Activated CD4-positive, alpha-beta T cell treated with anti-CD3 and anti-CD28 coated beads for 36 hours (primary cell): ENCODE measurements around the gene MKS1. TPM values are rescaled to one million over a fixed set of nuclear protein-coding genes. Genes with fewer than 3 reads are reported as not detected.
A peak's percentile ranks its signal among the peaks of the same experiment; 100 is the strongest.

Experiments used
- ATAC-seq: fragments of 200-7000 bp; cut with Tn5 transposase; one replicate; pipeline ENCODE4 v1.10.0; 2021; ENCODE audit warnings: mild to moderate bottlenecking, moderate library complexity
- CTCF ChIA-PET: fragments of 350-600 bp; sonication (Branson Sonifier 250); formaldehyde crosslinking; loops from one replicate; lab custom pipeline; 2021; ENCODE audit warnings: antibody characterized with exemption; lab: Charles Lee
- POLR2A ChIA-PET: fragments of 350-600 bp; sonication (Branson Sonifier 250); formaldehyde crosslinking; loops from one replicate; lab custom pipeline; 2021; ENCODE audit warnings: antibody characterized with exemption, inconsistent platforms; lab: Charles Lee
- DNase-seq: peaks from one replicate; pipeline ENCODE4 v3.0.0-alpha.2; 2020
- H3K27ac Mint-ChIP-seq: one replicate; pipeline ENCODE4 v1.8.0; 2021; ENCODE audit warnings: mixed read lengths
- H3K27me3 Mint-ChIP-seq: one replicate; pipeline ENCODE4 v1.8.0; 2021; ENCODE audit warnings: mixed read lengths
- H3K36me3 Mint-ChIP-seq: one replicate; pipeline ENCODE4 v1.8.0; 2021; ENCODE audit warnings: low read depth, mixed read lengths
- H3K4me1 Mint-ChIP-seq: one replicate; pipeline ENCODE4 v1.8.0; 2021; ENCODE audit warnings: mixed read lengths
- H3K4me3 Mint-ChIP-seq: one replicate; pipeline ENCODE4 v1.8.0; 2021; ENCODE audit warnings: mild to moderate bottlenecking, moderate library complexity, mixed read lengths
- H3K9me3 Mint-ChIP-seq: one replicate; pipeline ENCODE4 v1.8.0; 2021; ENCODE audit warnings: low read depth, mixed read lengths
- intact Hi-C, 2 experiments: fragments of 100-400 bp; cut with DNase I in 1 of 2; cut with micrococcal nuclease in 1 of 2; formaldehyde crosslinking; loops; one replicate each; pipeline versions ENCODE4 v1.14.2 to v1.15.1; 2022 to 2024; cut with DNase I, micrococcal nuclease
- total RNA-seq, 2 experiments: library from RNA; stranded (reverse); gene quantifications; one replicate each; pipeline ENCODE4 v1.2.3, GENCODE V29; 2021

MKS1 gene
- total RNA-seq, 2 experiments from 2014 or later: 20.4 to 22.5 TPM

DNA sequence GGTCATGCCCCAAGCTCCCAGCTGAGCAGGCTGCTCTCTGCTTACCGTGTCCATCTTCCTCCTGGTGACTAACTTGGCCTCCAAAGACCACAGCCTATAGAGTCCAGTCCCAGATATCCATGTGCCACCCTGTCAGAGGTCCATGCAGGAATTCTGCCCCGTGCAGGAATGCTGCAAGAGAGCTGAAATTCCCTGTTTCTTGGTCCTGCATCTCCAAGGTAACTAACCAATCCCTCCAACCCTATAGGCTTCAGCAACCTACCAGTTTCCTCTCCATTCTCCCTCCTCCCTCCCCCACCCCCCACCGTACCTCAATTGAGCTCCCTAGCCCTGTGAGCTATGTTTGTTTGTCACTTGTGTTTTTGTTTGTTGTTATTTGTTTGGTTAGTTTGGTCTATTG, 9.6 kb upstream of the MKS1 start:
- intact Hi-C loops: no loop called here
- no peaks in the 10 kb centered on the region for H3K36me3 Mint-ChIP-seq
- DNase-seq (no peak), ATAC-seq (no peak)
- ChIA-PET CTCF (interaction anchor here (1.3 to 2.3 kb wide), 4 partner anchors 13 to 29 kb away, joined by 3 to 7 read pairs (median 4); no protein-coding TSS in a partner anchor), POLR2A (no interaction called here)
- no peaks in the 10 kb centered on the region for H3K9me3 Mint-ChIP-seq
- peaks cover 20% of the 10 kb centered on the region for H3K27me3 Mint-ChIP-seq
- no peak overlapping the region for H3K27ac Mint-ChIP-seq
- no peak overlapping the region for H3K4me3 Mint-ChIP-seq
- peaks cover 15% of the 10 kb centered on the region for H3K4me1 Mint-ChIP-seq

DNA sequence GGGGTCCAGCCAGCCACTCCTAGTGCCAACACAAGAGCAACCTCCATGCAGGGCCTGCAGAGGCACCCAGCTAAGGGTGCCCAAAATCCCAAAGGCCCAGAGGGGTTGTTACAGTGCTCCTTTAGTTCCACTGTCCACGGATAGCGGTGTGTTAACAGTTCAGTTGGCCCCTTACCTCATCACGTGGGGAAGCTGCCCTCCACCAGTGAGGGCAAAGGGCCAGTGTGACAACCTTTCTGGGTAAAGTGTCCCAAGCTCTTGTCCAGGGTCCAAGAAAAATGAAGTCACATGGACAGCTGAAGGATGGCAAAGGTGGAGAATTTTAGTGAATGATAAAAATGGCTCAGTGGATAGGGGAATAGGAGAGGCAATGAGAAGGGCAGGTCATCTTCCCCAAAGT, 8.7 kb upstream of the MKS1 start:
- CTCF ChIA-PET: interaction anchor here (0.6 to 2.3 kb wide), 5 partner anchors 14 to 690 kb away, joined by 3 to 7 read pairs (median 4); no protein-coding TSS in a partner anchor
- H3K4me3 Mint-ChIP-seq: no peak overlapping the region
- H3K4me1 Mint-ChIP-seq: peaks cover 12% of the 10 kb centered on the region
- no peaks in the 10 kb centered on the region for H3K36me3 Mint-ChIP-seq
- DNase-seq (no peak), ATAC-seq (no peak)
- intact Hi-C loops: no loop called here
- H3K27ac Mint-ChIP-seq: no peak overlapping the region
- POLR2A ChIA-PET: interaction anchor here (0.6 kb wide), 1 partner anchor 146 kb away, joined by 3 read pairs; no protein-coding TSS in a partner anchor
- H3K27me3 Mint-ChIP-seq: peaks cover 19% of the 10 kb centered on the region
- no peaks in the 10 kb centered on the region for H3K9me3 Mint-ChIP-seq

DNA sequence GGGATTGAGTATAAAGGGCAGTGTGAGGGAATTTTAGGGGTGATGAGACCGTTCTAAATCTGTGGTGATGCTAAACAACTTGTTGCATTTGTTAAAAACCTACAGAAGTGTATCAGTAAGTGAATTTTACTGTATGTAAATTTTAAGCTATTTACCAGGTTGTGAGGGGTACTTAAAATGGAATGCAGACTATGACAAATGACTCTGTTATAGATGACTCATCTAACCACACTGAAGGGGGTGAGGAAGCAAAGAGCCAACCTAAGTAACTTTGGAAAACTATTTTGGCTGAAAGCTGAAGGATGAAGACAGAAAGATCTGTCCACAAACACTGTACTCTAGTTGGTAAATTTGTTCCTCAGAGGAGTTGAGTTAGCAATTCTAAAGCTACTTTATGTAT, 5.3 kb upstream of the MKS1 start:
- DNase-seq (no peak), ATAC-seq (peak; percentile 71)
- ChIA-PET CTCF (interaction anchor here (0.6 to 2.0 kb wide), 2 partner anchors 12 to 86 kb away, joined by 3 to 5 read pairs; no protein-coding TSS in a partner anchor), POLR2A (no interaction called here)
- intact Hi-C loops: no loop called here
- H3K27ac Mint-ChIP-seq: no peak overlapping the region
- H3K27me3 Mint-ChIP-seq: peaks cover 17% of the 10 kb centered on the region
- H3K4me1 Mint-ChIP-seq: peaks cover 14% of the 10 kb centered on the region
- no peaks in the 10 kb centered on the region for H3K9me3 Mint-ChIP-seq
- H3K36me3 Mint-ChIP-seq: no peaks in the 10 kb centered on the region
- no peak overlapping the region for H3K4me3 Mint-ChIP-seq

DNA sequence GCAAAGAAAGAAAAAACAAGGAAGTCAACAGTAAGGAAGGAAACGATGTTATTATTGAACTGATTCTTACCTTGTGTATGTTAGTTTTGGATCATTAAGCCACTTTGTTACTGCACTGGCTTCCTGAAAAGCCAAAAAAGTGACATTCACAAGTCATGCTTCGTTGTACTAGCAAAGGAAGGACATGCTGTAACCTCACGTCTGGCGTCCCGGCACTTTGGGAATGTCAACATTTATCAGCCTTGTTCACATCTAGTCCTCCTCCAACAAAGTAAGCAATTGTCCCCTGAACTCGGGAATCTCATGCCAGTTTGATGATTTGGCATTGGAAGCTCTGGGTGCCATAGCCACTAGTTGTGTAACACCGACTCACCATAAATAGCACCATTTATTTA, 731 bp upstream of the MKS1 start:
- no peaks in the 10 kb centered on the region for H3K9me3 Mint-ChIP-seq
- H3K4me3 Mint-ChIP-seq: peak overlapping the region; percentile 90
- H3K4me1 Mint-ChIP-seq: peaks cover 26% of the 10 kb centered on the region
- intact Hi-C loops: loop anchor here in 1 of 2 experiments (1.0 to 2.0 kb wide), 8 partner anchors 23 to 1135 kb away; partner anchors contain the start of genes AKAP1, DYNLL2, MRPS23 and SRSF1
- CTCF ChIA-PET: interaction anchor here (0.6 to 2.0 kb wide), 13 partner anchors 10 to 367 kb away, joined by 3 to 9 read pairs (median 3); partner anchors contain the start of genes LPO, RNF43 and SRSF1
- H3K27me3 Mint-ChIP-seq: peaks cover 5% of the 10 kb centered on the region
- H3K36me3 Mint-ChIP-seq: no peaks in the 10 kb centered on the region
- DNase-seq (no peak), ATAC-seq (no peak)
- peak overlapping the region; percentile 86 for H3K27ac Mint-ChIP-seq
- POLR2A ChIA-PET: interaction anchor here (1.1 to 1.2 kb wide), 2 partner anchors 30 to 132 kb away, joined by 3 to 4 read pairs; partner anchors contain the start of gene SUPT4H1

DNA sequence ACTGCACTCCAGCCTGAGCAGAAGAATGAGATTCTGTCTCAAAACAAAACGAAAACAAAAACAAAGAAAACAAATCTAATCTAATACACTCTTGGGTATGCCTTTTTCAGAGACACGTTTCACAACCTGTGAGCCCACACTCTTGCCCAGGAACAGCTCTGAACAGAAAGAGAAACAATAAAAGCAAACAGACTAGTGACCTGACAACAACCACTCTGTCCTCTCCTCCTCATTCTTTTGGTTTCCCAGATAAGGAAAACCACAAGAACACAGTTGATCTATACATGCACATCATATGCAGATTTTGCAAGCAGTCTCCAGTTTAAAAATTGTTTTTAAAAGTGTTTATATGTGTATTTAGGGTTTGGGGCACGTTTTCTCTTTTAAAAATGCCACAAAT, 1.3 kb downstream of the MKS1 start:
- CTCF ChIA-PET: interaction anchor here (2.3 kb wide), 1 partner anchor 32 kb away, joined by 7 read pairs; no protein-coding TSS in a partner anchor
- Mint-ChIP-seq H3K27me3 (no peaks in the 10 kb centered on the region), H3K9me3 (no peaks in the 10 kb centered on the region), H3K4me3 (peak overlapping the region; percentile 24), H3K36me3 (peaks cover 4% of the 10 kb centered on the region), H3K4me1 (peaks cover 20% of the 10 kb centered on the region), H3K27ac (no peak overlapping the region)
- ATAC-seq: no peak
- POLR2A ChIA-PET: interaction anchor here (0.6 kb wide), 1 partner anchor 61 kb away, joined by 7 read pairs; no protein-coding TSS in a partner anchor
- no peak for DNase-seq
- intact Hi-C loops: loop anchor here in 1 of 2 experiments (2.0 kb wide), 1 partner anchor 1133 kb away; the partner anchor contains the start of gene AKAP1

DNA sequence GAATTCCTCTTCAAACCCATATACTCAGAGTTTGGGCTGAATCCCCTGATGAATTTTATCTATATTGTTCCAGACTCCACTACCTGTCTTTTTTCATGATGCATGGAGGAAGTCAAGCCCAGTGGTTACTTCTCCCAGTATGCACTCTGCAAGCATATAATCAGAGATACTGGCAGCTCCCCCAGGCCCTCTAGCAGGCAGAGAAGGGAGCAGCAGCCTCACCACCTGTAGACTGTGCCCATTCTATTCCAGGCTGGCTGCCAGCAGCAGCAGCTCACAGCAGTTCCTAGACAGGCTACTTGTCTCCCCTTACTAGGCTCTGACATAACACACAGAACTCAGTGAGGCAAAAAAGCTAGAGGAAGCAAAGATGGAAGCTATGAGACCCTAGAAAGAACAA, 3.4 kb downstream of the MKS1 start:
- H3K36me3 Mint-ChIP-seq: peaks cover 4% of the 10 kb centered on the region
- ChIA-PET POLR2A (no interaction called here), CTCF (interaction anchor here (0.7 to 2.9 kb wide), 3 partner anchors 10 to 34 kb away, joined by 3 to 16 read pairs (median 7); no protein-coding TSS in a partner anchor)
- peaks cover 20% of the 10 kb centered on the region for H3K4me1 Mint-ChIP-seq
- no peak for ATAC-seq
- H3K27ac Mint-ChIP-seq: no peak overlapping the region
- no peak overlapping the region for H3K4me3 Mint-ChIP-seq
- no peaks in the 10 kb centered on the region for H3K27me3 Mint-ChIP-seq
- intact Hi-C loops: no loop called here
- no peak for DNase-seq
- no peaks in the 10 kb centered on the region for H3K9me3 Mint-ChIP-seq

DNA sequence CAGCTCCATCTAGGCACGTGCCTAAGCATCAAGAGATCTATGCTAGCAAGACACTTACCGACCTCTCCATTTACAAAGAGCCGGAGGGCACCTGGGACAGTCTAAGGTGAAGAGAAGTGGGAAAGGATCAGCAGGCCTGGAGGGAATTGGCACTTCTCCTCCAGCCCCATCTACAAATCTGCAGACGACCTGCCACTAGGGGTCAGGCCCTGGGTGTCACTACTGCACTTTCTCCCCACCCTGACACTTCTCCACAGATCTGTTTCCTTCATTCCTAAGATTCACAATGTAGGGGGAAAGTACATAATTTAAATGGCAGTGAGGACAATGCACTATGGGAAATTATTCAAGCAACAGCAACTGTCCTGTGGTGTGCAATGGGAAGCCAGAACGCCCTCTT, 8.1 kb downstream of the MKS1 start:
- H3K4me1 Mint-ChIP-seq: no peaks in the 10 kb centered on the region
- DNase-seq (no peak), ATAC-seq (no peak)
- intact Hi-C loops: no loop called here
- H3K4me3 Mint-ChIP-seq: no peak overlapping the region
- H3K27me3 Mint-ChIP-seq: no peaks in the 10 kb centered on the region
- H3K27ac Mint-ChIP-seq: no peak overlapping the region
- POLR2A ChIA-PET: no interaction called here
- H3K36me3 Mint-ChIP-seq: peaks cover 14% of the 10 kb centered on the region
- no peaks in the 10 kb centered on the region for H3K9me3 Mint-ChIP-seq
- CTCF ChIA-PET: interaction anchor here (0.7 to 1.9 kb wide), 3 partner anchors 10 to 25 kb away, joined by 3 to 5 read pairs (median 3); no protein-coding TSS in a partner anchor

DNA sequence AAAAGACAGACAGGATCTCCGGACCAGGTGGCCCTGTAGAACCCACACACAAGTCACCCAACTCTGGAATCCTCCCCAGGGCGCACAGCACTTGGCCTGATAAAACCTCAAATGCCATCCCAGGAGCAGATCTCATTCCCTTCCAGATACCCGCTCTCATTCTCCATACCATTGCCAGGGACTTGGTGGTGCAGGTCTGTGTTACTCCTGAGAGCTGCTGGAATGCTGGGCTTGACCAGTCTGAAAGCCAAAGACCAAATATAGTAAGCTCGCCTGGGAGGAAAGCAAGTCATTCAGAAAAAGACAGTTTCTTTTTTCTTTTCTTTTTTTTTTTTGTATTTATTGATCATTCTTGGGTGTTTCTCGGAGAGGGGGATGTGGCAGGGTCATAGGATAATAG, 10.7 kb downstream of the MKS1 start:
- CTCF ChIA-PET: no interaction called here
- no peaks in the 10 kb centered on the region for H3K27me3 Mint-ChIP-seq
- intact Hi-C loops: no loop called here
- DNase-seq (no peak), ATAC-seq (no peak)
- POLR2A ChIA-PET: no interaction called here
- no peak overlapping the region for H3K27ac Mint-ChIP-seq
- H3K4me3 Mint-ChIP-seq: no peak overlapping the region
- H3K36me3 Mint-ChIP-seq: peaks cover 10% of the 10 kb centered on the region
- H3K4me1 Mint-ChIP-seq: no peaks in the 10 kb centered on the region
- H3K9me3 Mint-ChIP-seq: no peaks in the 10 kb centered on the region

DNA sequence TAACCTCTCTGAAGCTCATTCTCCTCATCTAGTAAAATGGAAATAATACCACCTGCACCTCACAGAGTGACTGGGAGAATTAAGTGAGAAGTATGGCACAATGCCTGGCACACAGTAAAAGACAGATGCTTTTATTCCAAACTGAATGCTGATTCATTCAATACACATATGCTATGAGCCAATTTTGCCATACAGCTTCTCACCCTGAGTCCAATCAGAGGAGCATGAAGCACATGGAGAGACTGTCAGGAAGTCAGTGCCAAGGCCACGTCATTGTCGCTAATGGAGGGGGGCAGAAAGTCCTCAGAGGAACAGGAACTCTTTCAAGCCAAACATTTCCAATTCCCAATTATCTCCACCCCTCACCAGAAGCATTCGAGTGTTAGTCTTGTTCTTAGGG, 11.6 kb downstream of the MKS1 start:
- intact Hi-C loops: no loop called here
- H3K4me1 Mint-ChIP-seq: no peaks in the 10 kb centered on the region
- no peaks in the 10 kb centered on the region for H3K27me3 Mint-ChIP-seq
- H3K27ac Mint-ChIP-seq: no peak overlapping the region
- peaks cover 10% of the 10 kb centered on the region for H3K36me3 Mint-ChIP-seq
- no peaks in the 10 kb centered on the region for H3K9me3 Mint-ChIP-seq
- CTCF ChIA-PET: no interaction called here
- ATAC-seq (no peak), DNase-seq (no peak)
- H3K4me3 Mint-ChIP-seq: no peak overlapping the region
- POLR2A ChIA-PET: no interaction called here

DNA sequence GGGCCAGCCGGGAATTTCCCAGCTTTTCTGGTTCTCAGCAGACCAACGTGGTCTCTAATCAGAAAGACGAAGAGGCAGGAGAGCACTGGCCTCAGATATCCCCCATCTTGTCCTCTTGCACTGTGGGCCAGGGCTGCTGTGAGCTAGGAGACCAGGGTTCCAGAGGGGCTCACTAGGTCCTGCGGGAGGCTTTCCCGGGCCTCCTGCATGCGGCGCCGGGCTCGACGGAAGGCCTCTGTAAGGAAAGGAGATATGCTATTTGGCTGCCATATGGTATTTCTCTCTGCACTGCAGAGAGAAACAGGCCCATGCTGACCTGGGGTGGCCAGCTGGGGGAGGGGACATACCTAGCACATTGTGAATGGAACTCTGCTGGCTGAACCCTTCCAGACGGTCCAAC, 13.1 kb downstream of the MKS1 start:
- no peaks in the 10 kb centered on the region for H3K27me3 Mint-ChIP-seq
- no peak overlapping the region for H3K4me3 Mint-ChIP-seq
- intact Hi-C loops: no loop called here
- DNase-seq (no peak), ATAC-seq (no peak)
- H3K4me1 Mint-ChIP-seq: no peaks in the 10 kb centered on the region
- no peak overlapping the region for H3K27ac Mint-ChIP-seq
- ChIA-PET CTCF (interaction anchor here (0.8 kb wide), 1 partner anchor 10 kb away, joined by 3 read pairs; no protein-coding TSS in a partner anchor), POLR2A (no interaction called here)
- peaks cover 10% of the 10 kb centered on the region for H3K36me3 Mint-ChIP-seq
- no peaks in the 10 kb centered on the region for H3K9me3 Mint-ChIP-seq

DNA sequence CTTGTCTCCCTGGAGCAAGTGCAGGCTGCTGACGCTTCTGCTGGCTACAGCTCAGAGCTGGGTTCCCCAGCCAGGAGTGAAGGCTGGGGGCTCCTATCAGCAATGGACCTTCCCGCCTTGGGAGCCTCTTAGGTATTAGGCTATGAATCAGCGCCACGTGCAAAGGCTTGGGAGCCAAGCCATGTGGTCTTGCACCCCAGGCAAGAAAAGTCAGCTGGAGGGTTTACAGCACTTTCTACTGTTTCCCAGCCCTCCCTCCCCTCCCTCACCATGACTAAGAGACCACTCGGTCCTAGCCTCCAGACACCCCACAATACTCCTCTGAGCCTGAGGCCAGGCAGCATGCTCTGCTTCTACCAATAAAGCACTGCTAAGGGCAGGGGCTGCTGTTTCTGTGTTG, 14.3 kb downstream of the MKS1 start:
- H3K4me1 Mint-ChIP-seq: no peaks in the 10 kb centered on the region
- ATAC-seq (no peak), DNase-seq (no peak)
- POLR2A ChIA-PET: interaction anchor here (0.5 kb wide), 1 partner anchor 392 kb away, joined by 3 read pairs; no protein-coding TSS in a partner anchor
- no peaks in the 10 kb centered on the region for H3K9me3 Mint-ChIP-seq
- intact Hi-C loops: no loop called here
- no peak overlapping the region for H3K4me3 Mint-ChIP-seq
- H3K27me3 Mint-ChIP-seq: no peaks in the 10 kb centered on the region
- CTCF ChIA-PET: interaction anchor here (0.5 to 0.7 kb wide), 3 partner anchors 14 to 307 kb away, joined by 3 to 4 read pairs (median 3); partner anchors contain the start of genes HSF5 and MKS1
- H3K27ac Mint-ChIP-seq: no peak overlapping the region
- H3K36me3 Mint-ChIP-seq: peaks cover 5% of the 10 kb centered on the region

DNA sequence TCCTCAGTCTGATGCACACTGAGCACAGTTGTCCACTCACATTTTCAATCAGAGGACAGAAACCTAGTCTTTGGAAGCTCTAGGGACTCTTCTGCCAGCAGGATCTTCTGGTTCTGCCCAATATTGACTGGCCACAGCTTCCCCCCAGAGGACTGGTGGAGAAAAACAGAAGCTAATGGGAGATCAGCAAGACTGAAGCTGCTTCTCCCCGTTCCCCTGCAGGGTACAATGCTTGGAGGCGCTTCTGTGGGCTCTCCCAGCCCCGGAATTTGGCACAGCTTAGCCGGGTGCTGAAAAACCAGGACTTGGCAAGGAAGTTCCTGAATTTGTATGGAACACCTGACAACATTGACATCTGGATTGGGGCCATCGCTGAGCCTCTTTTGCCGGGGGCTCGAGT, 16.2 kb downstream of the MKS1 start:
- intact Hi-C loops: no loop called here
- ChIA-PET POLR2A (no interaction called here), CTCF (interaction anchor here (1.3 to 1.5 kb wide), 2 partner anchors 55 to 89 kb away, joined by 3 read pairs; partner anchors contain the start of gene OR4D1)
- H3K36me3 Mint-ChIP-seq: no peaks in the 10 kb centered on the region
- no peaks in the 10 kb centered on the region for H3K9me3 Mint-ChIP-seq
- no peak overlapping the region for H3K4me3 Mint-ChIP-seq
- H3K27ac Mint-ChIP-seq: no peak overlapping the region
- H3K27me3 Mint-ChIP-seq: no peaks in the 10 kb centered on the region
- H3K4me1 Mint-ChIP-seq: no peaks in the 10 kb centered on the region
- ATAC-seq: no peak
- no peak for DNase-seq
